Endodermal cell (in vitro differentiated cells): ENCODE data around the gene TRMT1. TPM values are rescaled to one million over a fixed set of nuclear protein-coding genes. Genes with fewer than 3 reads are reported as not detected.

Experiments
- DNase-seq: peaks from one replicate; pipeline ENCODE4 v3.0.0-alpha.2; 2017
- H3K27ac ChIP-seq: 2 replicates; pipeline ENCODE4 v1.5.1; 2013; ENCODE audit warnings: mild to moderate bottlenecking, low read depth, low read length, moderate library complexity
- H3K27me3 ChIP-seq: 2 replicates; pipeline ENCODE4 v1.6.1; 2013; ENCODE audit warnings: mild to moderate bottlenecking, low read length, moderate library complexity; ENCODE audit not compliant: insufficient read depth, control insufficient read depth, poor library complexity, severe bottlenecking
- H3K36me3 ChIP-seq: 2 replicates; pipeline ENCODE4 v1.7.0; 2013; ENCODE audit warnings: mild to moderate bottlenecking, low read length, moderate library complexity; ENCODE audit not compliant: control insufficient read depth, insufficient read depth
- H3K4me1 ChIP-seq: one replicate; pipeline ENCODE4 v1.7.0; 2013; ENCODE audit warnings: low read length; ENCODE audit not compliant: control insufficient read depth, insufficient read depth
- H3K4me3 ChIP-seq: 2 replicates; pipeline ENCODE4 v1.5.1; 2013; ENCODE audit warnings: mild to moderate bottlenecking, low read length, moderate library complexity
- H3K9ac ChIP-seq: 2 replicates; pipeline ENCODE4 v1.6.1; 2013; ENCODE audit warnings: mild to moderate bottlenecking, low read length, moderate library complexity; ENCODE audit not compliant: poor library complexity, severe bottlenecking; ENCODE audit errors: extremely low read depth
- H3K9me3 ChIP-seq: 2 replicates; pipeline ENCODE4 v1.6.1; 2013; ENCODE audit warnings: mild to moderate bottlenecking, low read length, moderate library complexity; ENCODE audit not compliant: control insufficient read depth
- H3K27ac Mint-ChIP-seq: 2 replicates; pipeline ENCODE4 v1.8.0; 2020; ENCODE audit warnings: mixed read lengths
- H3K27me3 Mint-ChIP-seq: 2 replicates; pipeline ENCODE4 v1.8.0; 2021; ENCODE audit warnings: mild to moderate bottlenecking, mixed read lengths; ENCODE audit not compliant: insufficient read depth
- H3K36me3 Mint-ChIP-seq: 2 replicates; pipeline ENCODE4 v1.8.0; 2020; ENCODE audit warnings: low read depth, mixed read lengths
- H3K4me1 Mint-ChIP-seq: 2 replicates; pipeline ENCODE4 v1.8.0; 2020; ENCODE audit warnings: mixed read lengths
- H3K4me3 Mint-ChIP-seq: 2 replicates; pipeline ENCODE4 v1.8.0; 2020; ENCODE audit warnings: mild to moderate bottlenecking, moderate library complexity, mixed read lengths
- H3K9me3 Mint-ChIP-seq: 2 replicates; pipeline ENCODE4 v1.8.0; 2020; ENCODE audit warnings: mild to moderate bottlenecking, mixed read lengths
- WGBS, 2 experiments: methylation state at CpG; one replicate each; pipeline versions ENCODE4 v1.1.5 to v1.1.7; 2013; ENCODE audit warnings: missing lambda C conversion rate in 2 of 2, mixed read lengths in 1 of 2; ENCODE audit not compliant: insufficient coverage in 1 of 2, insufficient read length in 1 of 2; 5-methylcytosine and 5-hydroxymethylcytosine counted together
- total RNA-seq, 2 donors: library from RNA; stranded (reverse); fragmentation: NEBNext Ultra II Directional in 1 of 2; extraction: Animal tissue kit (Norgen Biotek cat#: 25700) in 1 of 2; gene quantifications; 2 replicates in 1 of 2; 3 replicates in 1 of 2; pipeline ENCODE4 v1.2.1, GENCODE V29; 2021
- TF ChIP-seq, protein P1 (sequence below): fragments of 200-600 bp; sonication (generic); conservative IDR thresholded peaks from 2 replicates; pipeline ENCODE4 v1.5.0; 2021; ENCODE audit warnings: antibody characterized with exemption, mild to moderate bottlenecking

TRMT1 gene
- total RNA-seq, 2 donors from 2014 or later, result 51.3 to 66.2 TPM

DNA sequence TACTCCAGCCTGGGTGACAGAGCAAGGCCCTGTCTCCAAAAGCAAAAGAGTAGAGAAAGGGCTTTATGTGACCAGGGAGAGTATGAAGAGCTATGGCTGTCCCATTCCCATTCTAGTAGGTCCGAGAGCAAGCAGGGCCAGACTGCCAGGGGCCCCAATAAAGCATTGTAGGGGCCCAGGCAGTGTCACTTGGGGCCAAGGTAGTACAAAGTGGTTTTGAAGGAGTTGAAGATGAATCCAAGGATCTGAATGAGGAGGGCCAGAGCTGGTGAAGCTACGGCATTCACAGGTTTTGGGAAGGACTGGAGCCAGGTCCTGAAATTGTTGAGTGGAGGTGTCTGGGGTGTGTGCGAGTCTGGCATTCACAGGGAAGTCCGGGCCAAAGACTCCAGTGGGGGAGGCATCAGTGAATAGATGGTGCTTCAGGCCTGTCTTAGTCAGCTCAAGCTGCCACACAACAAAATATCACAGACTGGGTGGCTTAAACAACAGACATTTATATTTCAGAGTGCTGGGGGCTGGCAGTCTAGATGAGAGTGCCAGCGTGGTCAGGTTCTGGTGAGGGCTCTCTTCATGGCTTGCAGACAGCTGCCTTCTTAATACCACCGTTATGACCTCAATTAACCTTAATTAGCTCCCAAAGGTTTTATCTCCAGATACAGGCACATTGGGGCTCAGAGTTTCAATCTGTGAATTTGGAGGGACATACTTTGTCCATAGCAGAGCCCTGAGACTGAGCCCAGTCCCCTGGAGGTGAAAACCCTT is 11.5 kb upstream of the TRMT1 start:
- H3K36me3 ChIP-seq, result peaks cover 56% of the 10 kb centered on the region
- peaks cover 42% of the 10 kb centered on the region for H3K36me3 Mint-ChIP-seq
- WGBS, 2 experiments, result 94 to 97% methylated on average over 5 to 6 of the region's 6 CpGs
- H3K4me1 Mint-ChIP-seq, result peaks cover 4% of the 10 kb centered on the region
- no peaks in the 10 kb centered on the region for H3K9me3 ChIP-seq
- H3K27me3 ChIP-seq, result no peaks in the 10 kb centered on the region
- no peak for DNase-seq
- H3K4me3 ChIP-seq, result no peak overlapping the region
- H3K4me1 ChIP-seq, result peaks cover 3% of the 10 kb centered on the region
- peak overlapping the region; percentile 64 for H3K27ac Mint-ChIP-seq
- H3K9ac ChIP-seq, result no peak overlapping the region
- TF ChIP-seq, protein P1, sequence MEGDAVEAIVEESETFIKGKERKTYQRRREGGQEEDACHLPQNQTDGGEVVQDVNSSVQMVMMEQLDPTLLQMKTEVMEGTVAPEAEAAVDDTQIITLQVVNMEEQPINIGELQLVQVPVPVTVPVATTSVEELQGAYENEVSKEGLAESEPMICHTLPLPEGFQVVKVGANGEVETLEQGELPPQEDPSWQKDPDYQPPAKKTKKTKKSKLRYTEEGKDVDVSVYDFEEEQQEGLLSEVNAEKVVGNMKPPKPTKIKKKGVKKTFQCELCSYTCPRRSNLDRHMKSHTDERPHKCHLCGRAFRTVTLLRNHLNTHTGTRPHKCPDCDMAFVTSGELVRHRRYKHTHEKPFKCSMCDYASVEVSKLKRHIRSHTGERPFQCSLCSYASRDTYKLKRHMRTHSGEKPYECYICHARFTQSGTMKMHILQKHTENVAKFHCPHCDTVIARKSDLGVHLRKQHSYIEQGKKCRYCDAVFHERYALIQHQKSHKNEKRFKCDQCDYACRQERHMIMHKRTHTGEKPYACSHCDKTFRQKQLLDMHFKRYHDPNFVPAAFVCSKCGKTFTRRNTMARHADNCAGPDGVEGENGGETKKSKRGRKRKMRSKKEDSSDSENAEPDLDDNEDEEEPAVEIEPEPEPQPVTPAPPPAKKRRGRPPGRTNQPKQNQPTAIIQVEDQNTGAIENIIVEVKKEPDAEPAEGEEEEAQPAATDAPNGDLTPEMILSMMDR, result no peak
- no peak overlapping the region for H3K4me3 Mint-ChIP-seq
- no peaks in the 10 kb centered on the region for H3K27me3 Mint-ChIP-seq
- no peaks in the 10 kb centered on the region for H3K9me3 Mint-ChIP-seq
- no peak overlapping the region for H3K27ac ChIP-seq

DNA sequence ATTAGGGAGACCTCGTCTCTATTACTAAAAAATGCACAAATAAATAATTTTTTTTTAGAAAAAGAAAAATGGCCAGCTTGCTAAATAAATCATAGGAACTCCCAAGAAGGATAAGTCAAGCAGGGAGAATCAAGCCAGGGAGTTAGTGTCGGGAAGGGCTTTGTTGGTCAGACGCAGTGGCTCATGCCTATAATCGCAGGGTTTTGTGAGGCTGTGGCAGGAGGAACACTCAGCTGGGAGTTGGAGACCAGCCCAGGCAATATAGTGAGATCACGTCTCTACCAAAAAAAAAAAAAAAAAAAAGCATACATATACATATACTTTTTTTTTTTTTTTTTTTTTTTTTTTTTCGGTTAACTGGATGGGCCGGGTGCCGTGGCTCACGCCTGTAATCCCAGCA is 10.5 kb upstream of the TRMT1 start:
- Mint-ChIP-seq H3K27me3 (no peaks in the 10 kb centered on the region), H3K36me3 (peaks cover 41% of the 10 kb centered on the region), H3K27ac (no peak overlapping the region), H3K4me3 (no peak overlapping the region), H3K9me3 (no peaks in the 10 kb centered on the region), H3K4me1 (peaks cover 12% of the 10 kb centered on the region)
- Histone ChIP-seq H3K4me3 (no peak overlapping the region), H3K27ac (no peak overlapping the region), H3K9ac (no peak overlapping the region), H3K27me3 (no peaks in the 10 kb centered on the region), H3K4me1 (peaks cover 3% of the 10 kb centered on the region), H3K36me3 (peaks cover 55% of the 10 kb centered on the region), H3K9me3 (no peaks in the 10 kb centered on the region)
- TF ChIP-seq, protein P1, result no peak
- no peak for DNase-seq
- 86 to 92% methylated on average over 1 to 6 of the region's 9 CpGs for WGBS, 2 experiments

DNA sequence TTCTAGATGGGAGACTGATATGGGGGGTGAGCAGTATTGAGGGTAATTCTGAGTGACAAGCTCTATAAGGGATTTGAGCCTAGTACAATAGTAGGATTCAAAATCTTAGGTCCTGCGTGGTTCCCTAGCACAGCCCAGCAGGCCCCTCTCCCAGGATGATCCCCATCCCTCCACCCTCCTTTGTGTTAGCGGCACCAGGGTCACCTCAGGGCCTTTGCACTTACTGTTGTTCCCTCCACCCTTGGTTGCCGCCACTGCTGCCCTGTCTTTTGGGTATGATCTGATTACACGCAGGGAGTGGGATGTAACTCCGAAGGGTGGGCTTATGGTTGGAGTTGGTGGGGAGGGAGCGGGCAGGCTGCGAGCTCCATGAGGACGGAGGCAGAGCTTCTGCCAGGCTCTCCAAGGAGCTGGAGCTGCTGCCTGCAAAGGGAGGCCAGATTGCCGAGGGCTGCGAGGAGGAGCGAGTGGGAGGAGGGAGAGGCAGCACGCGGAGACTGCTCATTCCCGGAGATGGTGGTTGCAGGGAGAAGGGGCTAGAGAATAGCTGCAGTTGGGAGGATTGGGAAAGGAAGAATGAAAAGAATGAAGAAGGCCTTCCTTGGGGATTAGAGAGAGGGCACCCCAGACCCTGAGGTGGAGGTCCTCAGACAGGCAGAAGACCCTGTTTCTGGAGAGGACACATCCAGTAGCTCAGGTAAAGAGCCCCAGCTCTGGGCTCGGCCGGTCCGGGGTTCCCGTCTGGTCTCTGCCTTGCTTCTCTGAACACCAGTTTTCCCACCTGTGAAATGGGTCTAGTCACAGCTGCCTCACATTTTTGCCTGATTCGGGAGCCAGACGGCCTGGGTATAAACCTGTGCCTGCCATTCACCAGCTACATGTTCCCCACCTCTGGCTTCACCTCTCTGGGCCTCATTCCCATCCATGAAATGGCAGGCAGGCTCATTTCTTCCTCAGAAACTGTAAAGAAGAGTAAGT is 6.7 kb upstream of the TRMT1 start:
- Mint-ChIP-seq H3K27ac (peak overlapping the region; percentile 89), H3K27me3 (no peaks in the 10 kb centered on the region), H3K36me3 (peaks cover 34% of the 10 kb centered on the region), H3K4me3 (no peak overlapping the region), H3K9me3 (no peaks in the 10 kb centered on the region), H3K4me1 (peaks cover 42% of the 10 kb centered on the region)
- Histone ChIP-seq H3K4me3 (no peak overlapping the region), H3K9ac (no peak overlapping the region), H3K4me1 (peaks cover 25% of the 10 kb centered on the region), H3K36me3 (peaks cover 57% of the 10 kb centered on the region), H3K27ac (no peak overlapping the region), H3K27me3 (no peaks in the 10 kb centered on the region), H3K9me3 (no peaks in the 10 kb centered on the region)
- TF ChIP-seq, protein P1, result no peak
- DNase-seq, result no peak
- 87 to 90% methylated on average over 16 to 20 of the region's 20 CpGs for WGBS, 2 experiments
